Stimulated activated CD8-positive, alpha-beta memory T cell treated with anti-CD3 and anti-CD28 coated beads, Interleukin-2, amount 100 ng/mL, for 1 hour (primary cell): ENCODE data around the gene FRMD4B.

Experiments
- DNase-seq, 2 donors: peaks; one replicate each; pipeline ENCODE4 v3.0.0-alpha.2; 2020; ENCODE audit warnings: low read depth in 2 of 2

The FRMD4B gene

DNA sequence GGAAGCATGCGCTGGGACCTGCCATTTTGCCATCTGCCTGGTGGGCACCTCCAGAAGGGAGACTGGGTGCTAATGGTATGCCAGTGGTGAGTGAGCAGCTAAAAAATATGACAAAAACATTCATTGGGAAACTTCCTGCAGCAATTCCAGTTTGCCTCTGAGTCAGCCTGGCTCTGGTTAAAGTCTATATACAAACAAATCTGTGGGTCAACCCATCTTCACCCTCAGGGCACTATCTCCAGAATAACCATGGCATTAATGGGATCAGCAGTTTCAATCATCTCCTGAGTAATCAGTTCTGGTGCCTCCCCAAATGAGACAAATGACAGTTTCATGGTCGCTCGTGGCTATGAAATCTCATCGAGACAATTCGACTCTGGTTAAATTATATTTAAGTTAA, 21.5 kb downstream of the FRMD4B start:
- no peak for DNase-seq

DNA sequence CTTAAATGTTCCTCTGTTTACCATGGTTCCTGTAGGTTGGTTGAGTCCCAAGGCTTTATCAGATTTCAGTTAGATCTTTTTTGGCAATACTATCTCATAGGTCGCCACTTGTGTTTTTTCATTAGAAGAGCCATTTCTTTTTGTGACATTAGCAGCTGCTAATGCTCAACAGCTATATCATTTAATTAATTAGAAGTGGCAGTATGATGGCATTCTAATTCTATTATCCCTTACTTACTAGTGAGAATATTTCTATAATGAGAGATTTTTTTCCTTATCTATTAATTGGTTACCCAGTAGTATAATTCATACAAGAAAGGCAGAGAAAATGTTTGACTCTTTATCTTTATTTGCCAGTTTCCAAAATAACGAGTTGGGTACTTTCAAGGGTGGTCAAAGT, 25.2 kb downstream of the FRMD4B start:
- no peak for DNase-seq

DNA sequence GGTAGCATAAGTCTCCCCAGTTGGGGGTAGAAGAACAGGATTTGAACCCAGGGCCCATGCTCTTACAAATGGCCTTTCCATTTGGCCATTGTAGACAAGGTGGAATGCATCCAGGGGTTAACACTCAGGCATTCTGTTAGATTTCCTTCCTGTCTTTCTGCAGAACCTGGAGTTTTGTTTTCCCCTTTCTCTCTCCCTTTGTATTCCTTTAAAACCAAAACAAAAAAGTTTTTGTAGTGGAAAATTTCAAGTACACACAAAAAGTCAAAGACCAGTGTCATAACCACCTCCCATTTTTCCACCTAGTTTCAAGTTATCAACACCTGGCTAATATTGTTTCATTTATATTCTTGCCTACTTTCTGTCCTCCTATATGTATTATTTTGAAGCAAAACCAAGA, 26.0 kb downstream of the FRMD4B start:
- DNase-seq, result no peak

DNA sequence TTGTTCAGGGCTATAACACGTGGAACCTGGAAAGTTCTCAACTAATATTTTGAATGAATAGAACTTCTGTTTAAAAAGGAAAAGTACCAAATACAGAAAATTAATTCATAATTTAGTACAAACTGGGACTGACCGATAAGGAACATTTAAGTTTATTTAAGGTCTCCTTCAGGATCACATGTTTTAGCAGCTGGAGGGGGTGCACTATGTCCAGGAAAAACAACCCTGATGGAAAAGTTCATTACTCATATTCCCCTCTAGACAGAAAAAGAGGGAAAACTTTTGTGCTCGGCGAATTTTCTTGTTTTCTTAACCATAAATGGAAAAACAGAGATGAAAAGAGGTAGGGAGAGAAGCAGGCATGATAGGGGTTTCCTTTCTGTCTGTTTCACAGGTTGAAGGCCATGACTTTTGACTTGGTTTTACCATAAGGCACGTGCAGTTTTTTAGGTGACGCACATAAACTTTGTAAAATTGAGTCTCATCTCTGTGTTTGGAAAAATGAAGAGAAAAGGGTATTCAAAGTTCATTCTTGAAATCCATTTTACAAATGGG, 26.5 kb downstream of the FRMD4B start:
- no peak for DNase-seq

DNA sequence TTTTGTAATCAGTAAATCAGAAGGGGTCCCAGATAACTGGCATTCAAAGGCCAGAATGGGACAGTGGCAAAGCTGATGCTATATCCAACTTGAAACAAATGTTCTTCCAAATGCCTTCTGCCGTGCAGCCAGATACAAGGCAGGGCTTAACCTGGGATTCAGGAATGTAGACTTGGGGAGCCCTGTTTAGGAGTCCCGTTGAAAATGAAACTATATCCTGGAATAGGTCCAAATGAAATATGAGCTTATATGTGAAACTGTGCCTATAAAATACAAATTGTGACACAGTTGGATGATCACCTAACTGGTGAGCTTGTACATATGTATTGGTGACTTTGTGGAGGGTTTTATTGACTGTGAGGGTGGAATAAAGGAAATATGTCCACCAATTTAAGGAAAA, 28.7 kb downstream of the FRMD4B start:
- no peak for DNase-seq

DNA sequence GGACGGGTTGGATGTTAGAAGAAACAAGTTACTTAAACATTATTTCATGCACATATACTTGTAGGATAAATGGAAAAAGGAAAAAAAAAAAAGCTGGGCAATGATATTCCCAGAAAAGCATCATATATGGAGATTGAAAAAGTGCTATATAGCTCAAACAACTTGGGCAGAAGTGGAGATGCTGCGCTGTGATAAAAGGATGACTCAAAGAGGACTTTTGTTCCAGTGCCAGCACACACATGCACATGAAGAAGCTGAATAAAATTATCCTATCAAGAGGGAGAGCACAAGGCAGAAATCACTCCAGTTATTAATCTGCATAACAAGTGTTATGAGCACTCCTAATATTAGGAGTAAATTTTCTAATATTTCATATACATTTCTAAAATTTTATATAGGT, 30.9 kb downstream of the FRMD4B start:
- no peak for DNase-seq

DNA sequence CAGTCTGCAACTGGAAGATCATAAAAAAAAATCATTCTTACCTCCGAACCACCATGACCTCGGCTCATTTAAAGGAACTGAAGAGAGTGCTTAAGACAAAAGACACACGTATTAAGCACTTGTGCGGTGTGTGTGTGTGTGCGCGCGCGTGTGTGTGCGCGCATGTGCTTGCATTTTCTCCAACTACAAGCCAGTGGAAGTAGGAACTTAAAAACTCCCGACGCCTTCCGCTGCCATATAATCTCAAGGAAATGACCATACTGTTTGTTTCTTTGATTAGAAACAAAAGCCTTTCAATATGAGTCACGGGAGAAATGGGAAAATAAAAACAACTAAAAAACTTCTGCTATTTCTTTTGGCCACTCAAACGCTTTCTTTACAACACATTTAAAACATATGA, 32.4 kb downstream of the FRMD4B start:
- DNase-seq, result no peak

DNA sequence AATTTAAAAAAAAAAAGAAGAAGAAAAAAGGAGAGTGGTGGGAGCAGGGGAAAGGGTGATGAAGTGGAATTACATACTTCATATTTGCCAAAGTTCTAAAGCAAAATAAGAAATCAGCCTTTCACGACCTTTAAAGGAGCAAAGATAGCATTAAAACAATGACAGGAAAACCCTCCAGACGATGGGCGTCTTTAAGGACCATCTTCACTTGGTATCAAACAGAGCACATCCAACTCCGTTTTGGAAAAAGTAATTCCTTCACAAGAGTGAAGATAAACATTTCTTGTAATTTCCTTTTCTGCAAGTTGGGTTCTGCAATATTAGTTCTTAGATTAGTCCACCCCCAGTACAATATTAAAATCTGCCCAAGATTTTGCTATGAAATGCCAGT, 32.8 kb downstream of the FRMD4B start:
- DNase-seq, result no peak

DNA sequence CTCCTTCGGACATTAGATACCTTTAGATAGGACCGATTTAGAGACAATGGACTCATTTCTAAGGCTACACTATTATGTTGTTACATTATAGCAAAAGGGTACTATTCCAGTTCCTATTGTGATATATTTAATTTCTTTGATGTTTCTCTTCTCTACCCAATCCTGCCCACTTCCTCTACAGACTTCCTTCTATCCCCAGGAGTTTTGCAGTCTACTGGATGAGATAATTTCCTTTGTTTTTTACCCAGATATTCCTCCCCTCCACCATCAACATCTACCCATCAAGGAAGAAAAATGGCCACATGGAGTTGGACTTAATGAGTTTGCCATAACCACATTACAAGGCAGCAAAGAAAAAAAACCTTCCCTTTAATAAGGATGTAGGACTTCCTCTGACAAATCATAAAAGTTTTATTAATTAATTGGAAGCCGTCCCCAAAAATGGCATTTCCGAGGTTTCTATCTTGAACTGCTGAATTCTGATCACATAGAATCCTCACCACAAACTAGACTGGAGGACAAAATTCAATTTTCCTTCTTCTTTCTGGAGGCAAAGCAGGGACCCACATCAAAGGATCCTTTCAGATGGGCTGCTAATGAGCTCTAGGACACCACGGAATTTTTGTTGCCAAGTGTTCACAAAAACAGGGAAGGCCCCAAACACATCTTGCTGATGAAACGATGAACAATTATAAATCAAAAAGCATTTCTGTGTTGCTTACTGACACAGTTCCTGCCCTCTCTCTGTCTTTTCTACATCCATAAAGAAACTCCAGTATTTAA, 33.4 kb downstream of the FRMD4B start:
- no peak for DNase-seq

DNA sequence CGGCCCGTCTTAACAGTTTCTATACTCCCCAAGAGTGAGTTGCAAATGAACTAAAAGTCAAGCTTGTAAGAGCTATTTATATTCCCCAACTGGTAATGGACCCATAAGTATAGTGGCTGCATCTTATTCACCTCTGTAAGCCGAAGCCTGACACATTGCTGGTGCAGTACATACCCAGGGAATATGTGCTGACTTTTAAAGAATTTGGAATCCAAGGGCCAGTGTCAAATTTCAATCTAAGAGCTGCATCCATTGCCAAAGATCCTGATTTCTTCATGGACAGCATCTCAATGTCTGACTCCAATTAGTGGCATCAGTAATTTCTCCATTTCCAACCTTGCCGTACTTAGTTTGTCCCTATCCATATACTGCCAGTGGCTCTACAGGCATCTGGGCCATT, 42.0 kb downstream of the FRMD4B start:
- no peak for DNase-seq

DNA sequence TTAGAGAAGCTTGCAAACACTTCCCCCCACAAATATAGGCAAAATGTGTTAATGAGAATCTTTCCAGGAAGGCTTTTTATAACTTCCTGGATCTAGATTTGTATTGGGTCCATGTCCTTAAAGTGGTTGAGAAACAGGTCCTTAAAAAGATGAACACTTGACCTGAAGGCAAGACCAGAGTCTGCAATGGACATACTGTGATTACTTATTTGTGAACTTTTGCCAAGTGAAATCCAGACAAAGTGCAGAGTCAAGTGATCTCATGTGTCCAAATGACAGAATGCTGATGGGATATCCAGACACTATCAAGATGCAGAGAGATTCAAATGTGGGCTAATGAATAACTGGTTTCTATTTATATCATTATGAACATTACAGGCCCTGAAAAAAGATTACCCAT, 43.8 kb downstream of the FRMD4B start:
- no peak for DNase-seq

DNA sequence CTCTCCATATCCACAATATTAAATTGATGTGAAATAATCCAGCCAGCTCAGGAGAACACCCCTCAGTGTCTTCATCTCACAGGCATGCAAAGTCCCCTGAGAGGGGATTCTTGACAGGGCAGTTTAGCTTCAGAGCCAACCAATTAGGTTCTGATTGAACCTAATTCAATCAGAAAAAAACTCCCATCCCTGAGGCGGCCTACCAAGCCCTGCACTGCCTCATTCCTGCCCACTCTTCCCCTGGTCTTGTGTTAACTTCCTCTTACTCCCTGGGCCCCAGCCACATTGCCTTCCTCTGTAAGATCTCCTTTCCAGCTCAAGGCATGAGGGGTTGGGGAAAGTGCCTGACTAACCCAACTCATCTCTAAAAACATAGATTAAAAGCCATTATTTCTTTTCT, 46.1 kb downstream of the FRMD4B start:
- no peak for DNase-seq

DNA sequence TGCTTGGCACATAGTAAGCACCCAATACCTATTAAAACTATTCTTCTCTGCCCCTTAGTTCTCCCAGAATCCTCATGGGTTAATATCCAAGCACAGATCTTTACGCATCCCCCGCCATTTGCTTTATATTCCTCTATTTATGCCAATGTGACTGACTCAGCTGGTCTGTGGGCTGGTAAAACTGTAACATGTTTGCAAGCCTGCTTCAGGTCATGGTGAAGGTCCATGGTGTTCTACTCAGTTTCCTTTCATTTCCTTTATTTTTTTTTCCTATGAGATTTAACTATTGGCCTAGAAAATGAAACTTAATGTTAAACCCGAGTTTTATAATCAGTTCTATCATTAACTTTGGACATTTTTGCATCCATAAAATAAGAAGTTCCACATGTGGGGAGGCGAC, 47.0 kb downstream of the FRMD4B start:
- no peak for DNase-seq

DNA sequence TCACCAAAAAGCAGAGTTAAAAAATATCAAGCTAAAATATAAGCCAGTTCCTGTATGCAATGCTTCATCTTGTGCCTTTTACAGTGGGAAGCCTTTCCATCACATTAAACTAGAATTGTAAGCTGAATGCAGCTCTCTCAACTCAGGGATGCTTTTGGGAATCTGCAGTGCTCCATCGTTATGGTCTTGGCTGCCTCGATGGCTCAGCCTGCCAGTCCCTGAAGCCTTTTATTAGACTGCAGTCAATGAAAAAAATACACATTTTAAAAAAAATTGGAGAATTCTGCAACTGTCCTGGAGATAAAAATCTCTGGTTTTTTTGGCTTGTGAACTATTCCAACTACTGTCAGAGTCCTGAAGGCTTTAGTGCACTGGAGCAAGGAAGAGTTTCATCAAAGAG, 53.0 kb downstream of the FRMD4B start:
- no peak for DNase-seq

DNA sequence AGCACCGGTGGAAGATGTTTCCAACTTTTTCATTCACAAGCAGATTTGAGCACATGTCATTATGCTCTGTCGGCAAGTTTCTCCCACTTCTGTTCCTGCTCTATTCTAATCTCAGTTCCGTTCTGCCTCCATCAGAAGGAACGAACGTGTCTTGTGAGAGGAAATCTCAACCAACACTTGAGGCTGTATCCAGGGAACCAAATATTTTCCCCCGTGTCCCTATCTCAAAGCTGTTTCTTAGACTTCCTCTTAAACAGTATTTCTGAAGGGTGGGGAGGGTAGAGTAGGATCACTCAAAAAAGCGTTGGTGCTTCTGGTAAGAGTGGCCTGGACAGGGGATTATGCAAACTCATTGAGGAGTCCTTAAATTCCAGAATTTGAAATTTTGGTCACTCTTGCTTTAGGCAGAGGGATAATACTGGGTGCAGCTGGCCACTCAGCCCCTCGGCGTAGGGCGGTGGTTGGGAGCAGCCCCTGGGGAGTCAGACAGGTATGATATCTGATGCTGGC, 54.9 kb downstream of the FRMD4B start:
- no peak for DNase-seq

DNA sequence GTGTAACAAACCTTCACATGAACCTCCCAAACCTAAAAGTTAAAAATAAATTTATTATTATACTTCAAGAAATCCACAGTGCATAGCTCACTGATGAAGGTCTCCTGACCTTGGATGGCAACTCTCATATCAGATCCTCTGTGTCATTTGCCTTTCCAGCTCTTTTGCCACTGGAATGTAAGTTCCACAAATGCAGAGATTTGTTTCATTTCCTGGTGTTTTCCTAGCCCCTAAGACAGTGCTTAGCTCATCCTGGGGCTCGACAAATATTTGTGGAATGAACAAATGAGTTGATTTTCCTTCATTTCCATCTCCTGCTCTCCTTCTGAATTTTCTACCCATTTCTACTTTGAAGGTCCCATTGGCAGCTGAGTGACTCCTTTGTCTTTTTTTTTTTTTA, 56.0 kb downstream of the FRMD4B start:
- DNase-seq, result no peak

DNA sequence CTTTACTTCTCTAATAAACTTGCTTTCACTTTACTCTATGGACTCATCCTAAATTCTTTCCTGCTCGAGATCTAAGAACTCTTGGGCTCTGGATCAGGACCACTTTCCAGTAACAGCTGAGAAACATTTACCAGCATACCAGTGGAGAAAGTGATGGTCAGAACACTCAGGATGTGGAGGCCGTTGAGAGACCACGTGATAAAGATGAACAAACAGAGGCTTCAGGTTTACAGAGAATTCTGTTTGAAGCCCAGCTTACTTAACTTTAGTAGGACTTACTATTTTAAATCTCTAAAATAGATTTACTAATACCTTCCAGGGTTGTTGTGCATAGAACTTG, 57.0 kb downstream of the FRMD4B start:
- DNase-seq, result no peak

DNA sequence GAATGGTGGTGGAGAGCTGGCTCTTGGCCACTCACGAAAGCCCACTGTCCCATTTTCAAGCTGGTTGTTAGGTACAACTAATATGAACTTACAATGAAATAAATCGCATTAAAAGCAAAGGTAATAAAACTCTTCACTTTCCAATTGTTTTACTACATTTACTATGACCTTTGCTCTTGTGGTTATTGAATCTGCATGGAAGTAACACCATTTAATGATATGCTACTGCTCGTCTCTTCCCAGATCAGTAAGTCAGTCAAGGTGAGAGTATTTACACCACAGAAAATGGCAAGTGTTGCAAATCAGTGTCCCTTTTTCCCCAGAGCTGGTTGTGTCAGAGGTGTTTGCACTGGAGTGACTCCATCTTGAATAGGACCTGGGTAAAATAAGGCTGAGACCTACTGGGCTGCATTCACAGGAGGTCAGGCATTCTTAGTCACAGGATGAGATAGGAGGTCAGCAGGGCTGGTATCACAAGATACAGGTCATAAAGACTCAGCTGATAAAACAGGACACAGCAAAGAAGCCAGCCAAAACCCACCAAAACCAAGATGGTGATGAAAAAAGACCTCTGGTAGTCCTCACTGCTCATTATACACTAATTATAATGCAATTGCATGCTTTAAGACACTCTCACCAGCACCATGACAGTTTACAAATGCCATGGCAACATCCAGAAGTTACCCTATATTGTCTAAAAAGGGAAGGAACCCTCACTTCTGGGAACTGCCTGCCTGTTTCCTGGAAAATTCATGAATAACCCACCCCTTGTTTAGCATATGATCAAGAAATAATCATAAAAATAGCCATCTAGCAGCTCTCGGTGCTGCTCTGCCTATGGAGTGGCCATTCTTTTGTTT, 57.6 kb downstream of the FRMD4B start:
- no peak for DNase-seq

DNA sequence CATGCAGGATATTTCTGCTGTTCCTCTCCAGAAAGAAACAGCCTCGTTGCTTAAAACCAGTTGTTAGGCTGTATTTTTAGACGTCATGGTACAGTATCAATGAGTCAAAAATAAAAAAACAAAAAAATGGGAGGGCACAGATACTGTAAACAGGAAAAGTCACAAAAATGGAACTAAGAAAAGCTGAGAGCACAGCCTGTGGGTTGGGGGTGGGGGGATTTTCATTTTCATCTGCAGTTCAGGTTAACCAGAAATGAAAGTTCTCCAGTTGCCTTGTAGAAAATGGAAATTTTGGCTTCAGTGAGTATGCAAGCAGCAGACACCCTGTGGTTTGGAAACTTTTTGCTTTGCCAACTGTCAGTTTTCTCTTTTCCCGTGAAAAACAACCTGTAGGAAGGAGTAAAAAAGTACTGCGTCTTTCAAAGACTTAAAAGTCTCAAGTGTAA, 59.0 kb downstream of the FRMD4B start:
- no peak for DNase-seq

DNA sequence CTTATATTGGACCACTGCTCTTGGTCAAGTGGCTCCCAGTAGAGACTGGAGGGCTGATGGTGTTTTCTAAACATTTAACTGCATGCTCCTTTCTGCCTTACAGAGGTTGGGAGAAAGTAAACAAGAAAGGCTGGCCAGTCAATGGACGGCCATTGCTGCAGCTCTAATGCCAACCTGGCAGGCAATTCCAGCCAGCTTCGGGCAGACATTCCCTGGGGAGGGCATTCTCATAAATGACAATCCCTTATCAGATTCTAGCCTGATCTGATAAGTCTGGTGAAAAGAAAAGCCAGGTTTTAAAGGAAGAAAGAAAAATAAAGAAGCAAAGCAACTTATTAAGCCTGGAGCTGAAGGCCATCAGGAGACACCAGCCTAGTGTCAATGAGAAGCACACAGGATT, 60.7 kb downstream of the FRMD4B start:
- no peak for DNase-seq

DNA sequence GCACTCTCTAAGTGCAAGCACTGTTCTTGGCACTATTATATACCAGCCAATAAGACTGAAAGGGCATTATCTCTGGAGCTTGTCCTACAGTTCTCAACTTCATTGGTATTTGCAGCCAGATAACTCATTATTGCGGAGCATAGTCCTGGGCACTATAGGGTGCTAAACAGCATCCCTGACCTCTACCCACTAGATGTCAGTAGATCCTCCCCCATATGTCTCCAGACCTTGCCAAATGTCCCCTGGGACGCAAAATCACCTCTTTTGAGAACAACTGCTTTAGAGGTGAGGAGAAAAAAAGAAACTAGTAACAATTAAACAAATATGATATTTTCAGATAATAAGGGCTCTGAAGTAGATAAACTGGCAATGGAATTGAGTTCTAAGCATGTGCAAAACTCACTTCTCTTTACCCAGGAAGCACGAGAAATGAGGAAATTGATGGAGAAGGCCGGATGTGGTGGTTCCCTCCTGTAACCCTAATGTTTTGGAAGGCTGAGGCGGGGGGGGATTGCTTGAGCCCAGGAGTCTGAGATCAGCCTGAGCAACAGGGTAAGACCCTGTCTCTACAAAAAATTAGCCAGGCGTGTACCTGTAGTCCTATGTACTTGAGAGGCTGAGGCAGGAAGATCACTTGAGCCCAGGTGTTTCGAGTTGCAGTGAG, 61.4 kb downstream of the FRMD4B start:
- no peak for DNase-seq

DNA sequence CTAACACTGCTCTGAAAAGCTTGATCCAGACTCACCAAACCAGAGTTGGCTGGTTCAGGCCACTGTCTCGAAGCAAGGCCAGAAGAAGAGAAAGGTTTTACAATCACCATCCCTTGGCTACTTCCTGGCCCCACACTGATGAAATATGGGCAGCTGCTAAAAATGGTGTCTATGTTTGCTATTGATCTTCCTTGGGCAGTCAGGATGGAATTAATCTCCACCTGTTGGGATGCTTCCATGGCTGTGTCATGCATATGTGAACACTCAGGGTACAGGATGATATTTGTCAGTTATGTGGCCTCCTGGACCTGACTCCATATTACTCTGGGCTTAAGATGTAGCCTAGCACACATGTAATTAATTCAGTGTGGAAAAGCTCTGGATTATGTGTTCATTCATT, 61.9 kb downstream of the FRMD4B start:
- no peak for DNase-seq
